Hepatocyte (in vitro differentiated cells): ENCODE results near the gene ZSCAN21. TPM values are rescaled to one million over a fixed set of nuclear protein-coding genes. Genes with fewer than 3 reads are reported as not detected.

Experiments used
- DNase-seq: peaks from one replicate; pipeline ENCODE4 v3.0.0-alpha.2; 2016; ENCODE audit warnings: low spot score
- H2AFZ ChIP-seq: fragments of 200-600 bp; sonication (generic); 2 replicates; pipeline ENCODE4 v1.6.0; 2016; ENCODE audit warnings: antibody characterized with exemption, mild to moderate bottlenecking
- H3K27ac ChIP-seq: fragments of 200-600 bp; sonication (generic); 2 replicates; pipeline ENCODE4 v1.5.1; 2016; ENCODE audit warnings: mild to moderate bottlenecking
- H3K27me3 ChIP-seq: fragments of 200-600 bp; sonication (generic); 2 replicates; pipeline ENCODE4 v1.6.1; 2016
- H3K36me3 ChIP-seq: fragments of 200-600 bp; sonication (generic); replicated peaks from 2 replicates; pipeline ENCODE4 v1.5.1; 2016; ENCODE audit warnings: low read depth; ENCODE audit not compliant: insufficient read depth
- H3K4me1 ChIP-seq: fragments of 200-600 bp; sonication (generic); 2 replicates; pipeline ENCODE4 v1.5.1; 2016; ENCODE audit warnings: mild to moderate bottlenecking, moderate library complexity; ENCODE audit not compliant: insufficient read depth
- H3K4me2 ChIP-seq: fragments of 200-600 bp; sonication (generic); 2 replicates; pipeline ENCODE4 v1.6.0; 2016
- H3K4me3 ChIP-seq: fragments of 200-600 bp; sonication (generic); 2 replicates; pipeline ENCODE4 v1.5.1; 2016; ENCODE audit warnings: mild to moderate bottlenecking
- H3K79me2 ChIP-seq: fragments of 200-600 bp; sonication (generic); 2 replicates; pipeline ENCODE4 v1.6.0; 2017; ENCODE audit warnings: mild to moderate bottlenecking
- H3K9me2 ChIP-seq: fragments of 200-600 bp; sonication (generic); replicated peaks from 2 replicates; pipeline ENCODE4 v1.6.0; 2017; ENCODE audit warnings: mild to moderate bottlenecking; ENCODE audit not compliant: insufficient read depth
- H3K9me3 ChIP-seq: fragments of 200-600 bp; sonication (generic); 2 replicates; pipeline ENCODE4 v1.5.1; 2016; ENCODE audit warnings: low read depth, mild to moderate bottlenecking
- H4K20me1 ChIP-seq: fragments of 200-600 bp; sonication (generic); 2 replicates; pipeline ENCODE4 v1.6.0; 2016; ENCODE audit warnings: mild to moderate bottlenecking; ENCODE audit not compliant: insufficient read depth, poor library complexity, severe bottlenecking
- EZH2 ChIP-seq: fragments of 200-600 bp; sonication (generic); IDR thresholded peaks from 2 replicates; pipeline ENCODE4 v1.6.1; 2016; ENCODE audit warnings: antibody characterized with exemption, mild to moderate bottlenecking, borderline replicate concordance
- EZH2phosphoT487 ChIP-seq: fragments of 200-600 bp; sonication (generic); IDR thresholded peaks from one replicate; pipeline ENCODE4 v1.6.1; 2018; ENCODE audit warnings: antibody characterized with exemption, mild to moderate bottlenecking, low read depth, moderate library complexity; ENCODE audit not compliant: unreplicated experiment, severe bottlenecking
- WGBS: methylation state at CpG from one replicate; pipeline ENCODE4 v1.1.6; 2016; ENCODE audit warnings: low lambda C conversion rate; ENCODE audit errors: missing lambda C conversion rate; 5-methylcytosine and 5-hydroxymethylcytosine counted together
- polyA plus RNA-seq: library from polyadenylated mRNA; unstranded; fragments of >200 nt; fragmentation: Nextera tagmentation; extraction: Ambion mirVana; gene quantifications from 2 replicates; pipeline ENCODE4 v1.2.1, GENCODE V29; 2016
- total RNA-seq: library from RNA; depleted of rRNA; stranded (reverse); fragments of >200 nt; gene quantifications from 2 replicates; pipeline ENCODE4 v1.2.3, GENCODE V29; 2014
- TF ChIP-seq, protein P1 (sequence below): fragments of 200-600 bp; sonication (generic); IDR thresholded peaks from 2 replicates; pipeline ENCODE4 v1.5.1; 2016; ENCODE audit warnings: antibody characterized with exemption, mild to moderate bottlenecking; ENCODE audit not compliant: poor library complexity

The ZSCAN21 gene
- total RNA-seq (9.6 and 10.9 TPM in 2 replicates), polyA plus RNA-seq (11.7 and 12.8 TPM in 2 replicates)

DNA sequence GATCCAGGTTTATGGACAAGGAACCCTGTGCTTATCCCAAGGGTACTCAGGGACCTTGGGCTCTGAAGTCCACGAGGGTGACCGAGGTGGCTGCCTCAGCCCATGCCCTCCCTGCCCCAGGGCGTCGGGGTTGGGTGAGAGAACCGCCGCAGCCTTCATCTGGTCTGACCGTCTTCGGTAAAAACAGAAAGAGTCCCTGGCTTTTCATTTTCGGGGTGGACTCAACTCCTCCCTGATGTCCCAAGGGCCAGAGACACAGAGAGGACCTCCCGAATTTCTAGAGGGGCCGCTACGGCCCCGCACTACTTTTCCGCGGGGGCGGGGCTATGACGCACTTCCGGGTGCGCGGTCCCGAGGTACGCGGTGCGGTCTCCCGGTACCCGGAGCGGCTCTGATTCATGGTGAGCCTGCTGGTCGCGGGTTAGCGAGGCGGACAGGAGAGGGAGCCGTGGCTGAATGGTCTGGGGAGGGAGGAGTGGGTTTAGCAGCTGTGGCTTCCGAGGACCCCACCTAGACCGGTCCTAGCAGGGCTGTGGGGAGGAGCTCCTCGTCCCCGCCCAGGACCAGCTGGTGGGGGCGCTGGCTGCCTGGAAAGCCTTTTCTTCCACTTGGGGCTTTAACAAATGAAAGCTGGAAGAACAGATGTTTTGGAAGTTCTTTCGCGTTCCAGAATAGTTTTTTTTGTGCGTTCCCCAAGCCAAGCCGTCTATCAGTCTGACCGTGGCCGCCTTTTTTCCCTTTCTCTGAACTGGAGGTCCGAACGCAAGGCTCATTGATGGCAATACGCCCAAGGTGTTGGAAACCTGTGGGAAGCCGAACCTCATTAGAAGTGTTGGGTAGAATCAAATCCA is at the start of gene ZSCAN21:
ZSCAN21 (plus strand) TSS at position 334 of the 851 bp plus-strand sequence. CDS start 7,233 bp downstream, outside the sequence.
- no peak for TF ChIP-seq EZH2phosphoT487
- TF ChIP-seq EZH2: no peak
- TF ChIP-seq, protein P1, sequence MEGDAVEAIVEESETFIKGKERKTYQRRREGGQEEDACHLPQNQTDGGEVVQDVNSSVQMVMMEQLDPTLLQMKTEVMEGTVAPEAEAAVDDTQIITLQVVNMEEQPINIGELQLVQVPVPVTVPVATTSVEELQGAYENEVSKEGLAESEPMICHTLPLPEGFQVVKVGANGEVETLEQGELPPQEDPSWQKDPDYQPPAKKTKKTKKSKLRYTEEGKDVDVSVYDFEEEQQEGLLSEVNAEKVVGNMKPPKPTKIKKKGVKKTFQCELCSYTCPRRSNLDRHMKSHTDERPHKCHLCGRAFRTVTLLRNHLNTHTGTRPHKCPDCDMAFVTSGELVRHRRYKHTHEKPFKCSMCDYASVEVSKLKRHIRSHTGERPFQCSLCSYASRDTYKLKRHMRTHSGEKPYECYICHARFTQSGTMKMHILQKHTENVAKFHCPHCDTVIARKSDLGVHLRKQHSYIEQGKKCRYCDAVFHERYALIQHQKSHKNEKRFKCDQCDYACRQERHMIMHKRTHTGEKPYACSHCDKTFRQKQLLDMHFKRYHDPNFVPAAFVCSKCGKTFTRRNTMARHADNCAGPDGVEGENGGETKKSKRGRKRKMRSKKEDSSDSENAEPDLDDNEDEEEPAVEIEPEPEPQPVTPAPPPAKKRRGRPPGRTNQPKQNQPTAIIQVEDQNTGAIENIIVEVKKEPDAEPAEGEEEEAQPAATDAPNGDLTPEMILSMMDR: peak; percentile 27

GRCh38 chr7:100000239-100000638 is 49.3 kb upstream of the ZSCAN21 start:
- DNase-seq: no peak
- TF ChIP-seq EZH2 (no peak), EZH2phosphoT487 (no peak)
- TF ChIP-seq, protein P1: no peak
- Histone ChIP-seq H3K4me2 (no peak overlapping the region), H3K9me3 (no peaks in the 10 kb centered on the region), H3K27ac (peak overlapping the region; percentile 20), H3K4me3 (no peak overlapping the region), H3K36me3 (no peaks in the 10 kb centered on the region), H3K27me3 (no peaks in the 10 kb centered on the region), H3K9me2 (no peaks in the 10 kb centered on the region), H3K4me1 (peaks cover 30% of the 10 kb centered on the region), H2AFZ (no peak overlapping the region), H3K79me2 (no peaks in the 10 kb centered on the region), H4K20me1 (no peaks in the 10 kb centered on the region)
- 90% methylated on average over 12 of the region's 13 CpGs for WGBS

More for the DNA sequence above, at the start of gene ZSCAN21:
- Histone ChIP-seq H3K4me3 (peak within 1 kb of the TSS; percentile 56), H3K36me3 (no peaks in the 10 kb centered on the region), H3K9me3 (no peaks in the 10 kb centered on the region), H3K4me2 (peak within 1 kb of the TSS; percentile 75), H3K27me3 (no peaks in the 10 kb centered on the region), H3K4me1 (no peaks in the 10 kb centered on the region), H3K79me2 (peaks cover 30% of the 10 kb centered on the region), H4K20me1 (no peaks in the 10 kb centered on the region), H2AFZ (peak within 1 kb of the TSS; percentile 83), H3K9me2 (no peaks in the 10 kb centered on the region), H3K27ac (peak within 1 kb of the TSS; percentile 98)
- WGBS: 3% methylated on average over 47 of the region's 47 CpGs
- DNase-seq: peak; percentile 92

DNA sequence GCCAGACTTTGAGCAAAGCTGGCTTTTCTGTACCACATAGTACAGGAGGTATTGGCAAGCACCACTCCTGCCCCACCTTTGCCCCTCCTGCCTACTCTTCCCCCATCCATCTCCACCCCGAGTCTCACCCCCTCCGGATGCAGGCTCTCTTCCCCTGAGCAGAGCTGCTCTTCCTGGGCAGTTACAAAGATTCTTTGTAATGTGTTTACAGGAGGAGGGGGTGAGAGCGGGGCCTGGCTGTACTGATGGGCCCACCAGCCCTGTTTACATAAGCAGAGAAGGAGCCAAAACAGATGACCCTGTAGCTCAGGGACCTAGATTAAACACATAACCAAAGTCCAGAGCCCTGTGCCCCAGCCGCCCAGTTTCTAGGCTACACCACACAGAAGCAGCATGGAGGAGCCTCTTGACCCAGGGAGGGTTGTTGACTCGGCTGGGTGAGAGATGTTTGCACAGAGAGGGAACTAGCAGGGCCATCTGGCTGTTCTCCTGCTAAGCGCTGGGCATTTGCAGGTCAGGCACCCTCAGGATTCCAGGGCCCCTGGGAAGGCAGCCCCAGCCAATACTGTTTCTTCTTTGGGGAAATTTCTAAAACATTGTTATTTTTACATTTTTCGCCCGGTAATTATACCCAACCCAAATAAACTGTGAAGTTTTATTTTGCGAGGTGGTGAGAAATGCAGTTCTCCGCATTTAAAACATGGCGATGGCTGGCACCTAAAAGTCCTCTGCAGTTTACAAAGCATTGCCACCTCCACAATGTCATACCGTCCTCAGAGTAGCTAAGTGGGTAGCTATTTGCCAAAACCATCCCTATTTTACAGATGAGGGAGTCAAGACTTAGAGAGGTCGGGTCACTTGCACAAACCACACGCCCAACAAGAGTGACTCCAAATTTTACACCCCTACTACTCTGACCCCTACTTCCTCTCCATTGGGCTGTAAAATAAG is 45.6 kb upstream of the ZSCAN21 start:
- TF ChIP-seq EZH2phosphoT487: no peak
- TF ChIP-seq, protein P1: no peak
- TF ChIP-seq EZH2: no peak
- WGBS: 53% methylated on average over 14 of the region's 14 CpGs
- H3K4me1 ChIP-seq: peaks cover 19% of the 10 kb centered on the region
- no peak overlapping the region for H3K4me3 ChIP-seq
- no peaks in the 10 kb centered on the region for H4K20me1 ChIP-seq
- no peaks in the 10 kb centered on the region for H3K9me3 ChIP-seq
- H2AFZ ChIP-seq: no peak overlapping the region
- H3K36me3 ChIP-seq: no peaks in the 10 kb centered on the region
- peak; percentile 79 for DNase-seq
- H3K9me2 ChIP-seq: no peaks in the 10 kb centered on the region
- peak overlapping the region; percentile 59 for H3K27ac ChIP-seq
- H3K4me2 ChIP-seq: peak overlapping the region; percentile 55
- no peaks in the 10 kb centered on the region for H3K79me2 ChIP-seq
- H3K27me3 ChIP-seq: no peaks in the 10 kb centered on the region
